ENCODE measurements around the gene RUNX1. TPM values are rescaled to one million over a fixed set of nuclear protein-coding genes. Genes with fewer than 3 reads are reported as not detected.

RUNX1 gene
- total and polyA plus RNA-seq, 10 of the 15 experiments (the other 5 are each of a cell fraction or from before 2014, with no cell fraction given), result 0.90 to 15.2 (median 4.1) TPM

GRCh38 chr21:34858559-34858958, 190.5 kb downstream of the RUNX1 start:
- H3K9ac ChIP-seq (ENCODE audit: control insufficient read depth, insufficient read depth, low read length), result no peak overlapping the region
- H3K27ac ChIP-seq (ENCODE audit: control insufficient read depth, insufficient read depth), result no peak overlapping the region
- TF ChIP-seq POLR2A (IDR thresholded peaks at IDR 0.05; ENCODE audit: low read depth, low read length) (no peak), CHD4 (IDR thresholded peaks at IDR 0.05) (no peak), CEBPB (IDR thresholded peaks at IDR 0.05; ENCODE audit: borderline replicate concordance in 1 of 2, low read depth in 2 of 2, low read length in 2 of 2) (no peak), POLR2AphosphoS5 (IDR thresholded peaks at IDR 0.05; ENCODE audit: low read length) (no peak), POU2F2 (IDR thresholded peaks at IDR 0.05; ENCODE audit: borderline replicate concordance, low read depth, low read length) (no peak), RUNX3 (IDR thresholded peaks at IDR 0.05; ENCODE audit: low read length) (no peak), FOS (IDR thresholded peaks at IDR 0.05; ENCODE audit: borderline replicate concordance, extremely low read depth, insufficient read length) (no peak), NFYB (IDR thresholded peaks at IDR 0.05; ENCODE audit: insufficient read depth, low read depth, low read length) (no peak), SUPT20H (IDR thresholded peaks at IDR 0.05; ENCODE audit: borderline replicate concordance, control insufficient read depth, low read depth, low read length) (no peak), CHD2 (IDR thresholded peaks at IDR 0.05; ENCODE audit: borderline replicate concordance, low read depth, low read length) (no peak), TAF1 (IDR thresholded peaks at IDR 0.05; ENCODE audit: borderline replicate concordance, low read depth, low read length) (no peak), NKRF (conservative IDR thresholded peaks at IDR 0.05) (no peak)
- TF ChIP-seq, protein P1, sequence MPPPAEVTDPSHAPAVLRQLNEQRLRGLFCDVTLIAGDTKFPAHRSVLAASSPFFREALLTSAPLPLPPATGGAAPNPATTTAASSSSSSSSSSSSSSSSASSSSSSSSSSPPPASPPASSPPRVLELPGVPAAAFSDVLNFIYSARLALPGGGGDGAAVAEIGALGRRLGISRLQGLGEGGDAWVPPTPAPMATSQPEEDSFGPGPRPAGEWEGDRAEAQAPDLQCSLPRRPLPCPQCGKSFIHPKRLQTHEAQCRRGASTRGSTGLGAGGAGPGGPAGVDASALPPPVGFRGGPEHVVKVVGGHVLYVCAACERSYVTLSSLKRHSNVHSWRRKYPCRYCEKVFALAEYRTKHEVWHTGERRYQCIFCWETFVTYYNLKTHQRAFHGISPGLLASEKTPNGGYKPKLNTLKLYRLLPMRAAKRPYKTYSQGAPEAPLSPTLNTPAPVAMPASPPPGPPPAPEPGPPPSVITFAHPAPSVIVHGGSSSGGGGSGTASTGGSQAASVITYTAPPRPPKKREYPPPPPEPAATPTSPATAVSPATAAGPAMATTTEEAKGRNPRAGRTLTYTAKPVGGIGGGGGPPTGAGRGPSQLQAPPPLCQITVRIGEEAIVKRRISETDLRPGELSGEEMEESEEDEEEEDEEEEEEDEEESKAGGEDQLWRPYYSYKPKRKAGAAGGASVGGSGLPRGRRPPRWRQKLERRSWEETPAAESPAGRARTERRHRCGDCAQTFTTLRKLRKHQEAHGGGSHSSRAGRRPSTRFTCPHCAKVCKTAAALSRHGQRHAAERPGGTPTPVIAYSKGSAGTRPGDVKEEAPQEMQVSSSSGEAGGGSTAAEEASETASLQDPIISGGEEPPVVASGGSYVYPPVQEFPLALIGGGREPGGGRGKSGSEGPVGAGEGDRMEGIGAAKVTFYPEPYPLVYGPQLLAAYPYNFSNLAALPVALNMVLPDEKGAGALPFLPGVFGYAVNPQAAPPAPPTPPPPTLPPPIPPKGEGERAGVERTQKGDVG (CRISPR knock-in tag; IDR thresholded peaks at IDR 0.05), result no peak
- intact Hi-C loops (cut with micrococcal nuclease; ENCODE audit: unreplicated experiment), result no loop called here
- ChIA-PET RAD21 (ENCODE audit: unreplicated experiment) (interaction anchor here (1.0 to 1.2 kb wide), 2 partner anchors 31 to 115 kb away, joined by 3 read pairs; no protein-coding TSS in a partner anchor), CTCF (interaction anchor here (1.4 kb wide), 1 partner anchor 11 kb away, joined by 5 read pairs; no protein-coding TSS in a partner anchor), SMC1A (ENCODE audit: uncharacterized antibody, unreplicated experiment) (no interaction called here), POLR2A (interaction anchor here (0.6 kb wide), 2 partner anchors 187 to 973 kb away, joined by 3 to 5 read pairs; no protein-coding TSS in a partner anchor)
- no peaks in the 10 kb centered on the region for H3K9me3 ChIP-seq (replicated peaks; ENCODE audit: control insufficient read depth, insufficient read depth, low read length)
- H3K4me1 ChIP-seq (ENCODE audit: control insufficient read depth, insufficient read depth, low read length), result no peaks in the 10 kb centered on the region
- WGBS (ENCODE audit: insufficient coverage, insufficient replicate concordance, low lambda C conversion rate, missing lambda C conversion rate), result 94% methylated on average over 3 of the region's 3 CpGs
- no peaks in the 10 kb centered on the region; a peak in 1 of 4 replicates for H3K27me3 ChIP-seq (replicated peaks in 1 of 2; ENCODE audit: control insufficient read depth in 2 of 2, insufficient read depth in 2 of 2, low read length in 1 of 2)
- FAIRE-seq (no peak), ATAC-seq (no peak), DNase-seq (ENCODE audit: low read depth, low spot score) (no peak)
- no TSS peak for BruUV-seq (replicated peaks)
- in situ Hi-C loops (cut with MboI), result loop anchor here (25.0 kb wide), 2 partner anchors 846 to 1596 kb away; partner anchors contain the start of gene IL10RB
- peaks cover 2% of the 10 kb centered on the region; the same call in 1 of the 2 replicates for H4K20me1 ChIP-seq (ENCODE audit: control insufficient read depth, insufficient read depth)
- H3K4me3 ChIP-seq, result no peak overlapping the region
- no peaks in the 10 kb centered on the region for H3K79me2 ChIP-seq (ENCODE audit: control insufficient read depth, insufficient read depth, low read length)
- H3K4me2 ChIP-seq (ENCODE audit: control insufficient read depth, insufficient read depth), result no peak overlapping the region
- peaks cover 0 to 2% of the 10 kb centered on the region in 2 experiments; a peak in 2 of 4 replicates for H3K36me3 ChIP-seq (ENCODE audit: control insufficient read depth in 2 of 2, insufficient read depth in 2 of 2, low read length in 1 of 2)
- no peak overlapping the region for H2AFZ ChIP-seq (ENCODE audit: control insufficient read depth, low read depth, low read length)

All from GM12878 (cell line).